HCT116 (cell line): Measurements from ENCODE around the gene CDK14.

Source experiments
- CTCF ChIP-seq, 3 experiments: fragments of 200-600 bp in 1 of 3; sonication (generic) in 1 of 3; IDR thresholded peaks in 2 of 3; conservative IDR thresholded peaks in 1 of 3; 2 replicates each; pipeline ENCODE4 v1.5.1; 2012 to 2017; ENCODE audit warnings: low read depth in 2 of 3, low read length in 2 of 3, antibody characterized with exemption in 1 of 3, borderline replicate concordance in 1 of 3, control low read depth in 1 of 3, mild to moderate bottlenecking in 1 of 3, mixed read lengths in 1 of 3, mixed run types in 1 of 3, moderate library complexity in 1 of 3; ENCODE audit not compliant: insufficient read depth in 1 of 3
- JUND ChIP-seq: IDR thresholded peaks from 2 replicates; pipeline ENCODE4 v1.6.1; 2012
- POLR2AphosphoS5 ChIP-seq: IDR thresholded peaks from 2 replicates; pipeline ENCODE4 v1.6.1; 2011; ENCODE audit warnings: mild to moderate bottlenecking, low read depth, low read length, moderate library complexity
- YY1 ChIP-seq: IDR thresholded peaks from 2 replicates; pipeline ENCODE4 v1.6.1; 2011; ENCODE audit warnings: low read length, low read depth, moderate library complexity, mild to moderate bottlenecking; ENCODE audit not compliant: insufficient replicate concordance; ENCODE audit errors: extremely low read depth

GRCh38 chr7:90792301-90792700 lies 196.2 kb downstream of the CDK14 start:
- TF ChIP-seq CTCF (IDR thresholded peaks at IDR 0.05 in 2 of 3, conservative IDR thresholded peaks at IDR 0.05 in 1 of 3; ENCODE audit: borderline replicate concordance in 1 of 3, insufficient read depth in 1 of 3, low read depth in 2 of 3, low read length in 2 of 3) (no peak), JUND (no peak), YY1 (no peak), POLR2AphosphoS5 (no peak)
